HEK293 (cell line): ENCODE results near the gene ITGA5.

ENCODE experiments used
- CTCF ChIA-PET: fragments of 350-600 bp; formaldehyde crosslinking; extraction: SDS; loops from one replicate; lab custom pipeline; 2021; ENCODE audit warnings: antibody characterized with exemption; lab: Yijun Ruan, JAX
- POLR2A ChIA-PET: fragments of 300-600 bp; formaldehyde crosslinking; extraction: SDS; loops from one replicate; lab custom pipeline; 2020; ENCODE audit warnings: antibody characterized with exemption, inconsistent platforms; lab: Yijun Ruan, JAX
- H3K27ac ChIP-seq: fragments of 200-500 bp; sonication (Bioruptor generic); 2 replicates; pipeline ENCODE4 v1.5.1; 2014; ENCODE audit warnings: low read depth, low read length, control low read depth, inconsistent platforms; ENCODE audit errors: extremely low read depth
- H3K36me3 ChIP-seq, 2 experiments: fragments of 200-500 bp in 1 of 2; sonication (Bioruptor generic) in 1 of 2; 1 replicate in 1 of 2; 2 replicates in 1 of 2; pipeline ENCODE4 v1.5.1; 2014 to 2017; ENCODE audit warnings: inconsistent platforms in 2 of 2, low read length in 2 of 2; ENCODE audit not compliant: control insufficient read depth in 2 of 2, insufficient read depth in 1 of 2
- H3K4me1 ChIP-seq: fragments of 200-500 bp; sonication (Bioruptor generic); 2 replicates; pipeline ENCODE4 v1.5.1; 2014; ENCODE audit warnings: mild to moderate bottlenecking, low read length, inconsistent platforms; ENCODE audit not compliant: control insufficient read depth, insufficient read depth
- H3K4me3 ChIP-seq: 2 replicates; pipeline ENCODE4 v1.5.1; 2011; ENCODE audit warnings: low read depth, mild to moderate bottlenecking, control low read depth, low read length, moderate library complexity
- H3K9me3 ChIP-seq: fragments of 200-500 bp; sonication (Bioruptor generic); 2 replicates; pipeline ENCODE4 v1.5.1; 2014; ENCODE audit warnings: low read depth, low read length, inconsistent platforms; ENCODE audit not compliant: control insufficient read depth, insufficient read depth
- EGR2 ChIP-seq: fragments of 450-650 bp; formaldehyde crosslinking; IDR thresholded peaks from 2 replicates; pipeline ENCODE4 v1.5.1; 2016; ENCODE audit warnings: low read depth, missing biosample characterization, missing genetic modification characterization
- GLI2 ChIP-seq: fragments of 450-650 bp; formaldehyde crosslinking; IDR thresholded peaks from 2 replicates; pipeline ENCODE4; 2017; ENCODE audit warnings: missing biosample characterization, missing genetic modification characterization, low read depth, borderline replicate concordance
- GLI4 ChIP-seq: fragments of 450-650 bp; formaldehyde crosslinking; IDR thresholded peaks from 2 replicates; pipeline ENCODE4 v1.5.1; 2016; ENCODE audit warnings: missing biosample characterization, missing genetic modification characterization
- KLF8 ChIP-seq: fragments of 450-650 bp; formaldehyde crosslinking; IDR thresholded peaks from 2 replicates; pipeline ENCODE4 v1.5.1; 2016; ENCODE audit warnings: missing biosample characterization, missing genetic modification characterization
- SETDB1 ChIP-seq: IDR thresholded peaks from one replicate; pipeline ENCODE4 v1.6.1; 2017; ENCODE audit warnings: mild to moderate bottlenecking, low read length, moderate library complexity, mixed read lengths; ENCODE audit not compliant: insufficient read length
- WT1 ChIP-seq: fragments of 450-650 bp; formaldehyde crosslinking; IDR thresholded peaks from 2 replicates; pipeline ENCODE4 v1.5.1; 2016; ENCODE audit warnings: missing biosample characterization, missing genetic modification characterization
- ZEB2 ChIP-seq: fragments of 450-650 bp; formaldehyde crosslinking; IDR thresholded peaks from 2 replicates; pipeline ENCODE4 v1.5.1; 2016; ENCODE audit warnings: missing biosample characterization, missing genetic modification characterization
- ZNF114 ChIP-seq: fragments of 450-650 bp; formaldehyde crosslinking; IDR thresholded peaks from 2 replicates; pipeline ENCODE4 v1.5.0; 2017; ENCODE audit warnings: missing biosample characterization, missing genetic modification characterization
- ZNF184 ChIP-seq: fragments of 450-650 bp; IDR thresholded peaks from 2 replicates; pipeline ENCODE4 v1.5.1; 2018; ENCODE audit warnings: missing biosample characterization, mild to moderate bottlenecking, missing genetic modification characterization
- ZNF239 ChIP-seq: fragments of 450-650 bp; formaldehyde crosslinking; IDR thresholded peaks from 2 replicates; pipeline ENCODE4 v1.5.1; 2016; ENCODE audit warnings: missing biosample characterization, missing genetic modification characterization
- ZNF266 ChIP-seq: fragments of 450-650 bp; formaldehyde crosslinking; IDR thresholded peaks from 2 replicates; pipeline ENCODE4 v1.5.1; 2016; ENCODE audit warnings: missing biosample characterization, missing genetic modification characterization, low read depth
- ZNF324 ChIP-seq: fragments of 450-650 bp; formaldehyde crosslinking; IDR thresholded peaks from 2 replicates; pipeline ENCODE4 v1.5.1; 2016; ENCODE audit warnings: missing biosample characterization, missing genetic modification characterization
- ZNF341 ChIP-seq: fragments of 450-650 bp; formaldehyde crosslinking; IDR thresholded peaks from 2 replicates; pipeline ENCODE4; 2016; ENCODE audit warnings: low read depth, missing biosample characterization, missing genetic modification characterization
- ZNF354C ChIP-seq: fragments of 450-650 bp; formaldehyde crosslinking; IDR thresholded peaks from 2 replicates; pipeline ENCODE4 v1.5.1; 2016; ENCODE audit warnings: missing biosample characterization, missing genetic modification characterization, low read depth, borderline replicate concordance
- ZNF510 ChIP-seq: fragments of 450-650 bp; formaldehyde crosslinking; IDR thresholded peaks from 2 replicates; pipeline ENCODE4 v1.5.1; 2018; ENCODE audit warnings: mild to moderate bottlenecking, missing genetic modification characterization, missing biosample characterization; ENCODE audit not compliant: insufficient replicate concordance
- ZNF529 ChIP-seq: fragments of 450-650 bp; formaldehyde crosslinking; IDR thresholded peaks from 2 replicates; pipeline ENCODE4 v1.5.1; 2017; ENCODE audit warnings: missing genetic modification characterization, missing biosample characterization; ENCODE audit not compliant: insufficient replicate concordance
- ZNF548 ChIP-seq: fragments of 450-650 bp; formaldehyde crosslinking; IDR thresholded peaks from 2 replicates; pipeline ENCODE4 v1.5.1; 2016; ENCODE audit warnings: missing biosample characterization, missing genetic modification characterization
- ZNF560 ChIP-seq: fragments of 450-650 bp; formaldehyde crosslinking; IDR thresholded peaks from 2 replicates; pipeline ENCODE4 v1.5.1; 2017; ENCODE audit warnings: missing biosample characterization, missing genetic modification characterization, borderline replicate concordance
- ZNF629 ChIP-seq: fragments of 450-650 bp; formaldehyde crosslinking; IDR thresholded peaks from 2 replicates; pipeline ENCODE4 v1.5.1; 2017; ENCODE audit warnings: missing biosample characterization, missing genetic modification characterization
- ZNF658 ChIP-seq: fragments of 450-650 bp; formaldehyde crosslinking; IDR thresholded peaks from 2 replicates; pipeline ENCODE4; 2016; ENCODE audit warnings: missing biosample characterization, missing genetic modification characterization
- ZNF670 ChIP-seq: fragments of 450-650 bp; formaldehyde crosslinking; IDR thresholded peaks from 2 replicates; pipeline ENCODE4 v1.5.1; 2016; ENCODE audit warnings: missing biosample characterization, missing genetic modification characterization, low read depth
- ZNF677 ChIP-seq: fragments of 450-650 bp; IDR thresholded peaks from 2 replicates; pipeline ENCODE4 v1.5.0; 2018; ENCODE audit warnings: missing biosample characterization, mild to moderate bottlenecking, missing genetic modification characterization, moderate library complexity
- ZNF76 ChIP-seq: fragments of 450-650 bp; formaldehyde crosslinking; IDR thresholded peaks from 2 replicates; pipeline ENCODE4; 2016; ENCODE audit warnings: low read depth, missing biosample characterization, missing genetic modification characterization, borderline replicate concordance
- ZNF776 ChIP-seq: fragments of 450-650 bp; formaldehyde crosslinking; IDR thresholded peaks from 2 replicates; pipeline ENCODE4 v1.5.0; 2017; ENCODE audit warnings: missing biosample characterization, missing genetic modification characterization, borderline replicate concordance
- TF ChIP-seq, protein P1 (sequence below): fragments of 450-650 bp; formaldehyde crosslinking; IDR thresholded peaks from 2 replicates; pipeline ENCODE4 v1.5.1; 2016; ENCODE audit warnings: missing biosample characterization, missing genetic modification characterization
- TF ChIP-seq, protein P2 (sequence below): fragments of 450-650 bp; formaldehyde crosslinking; IDR thresholded peaks from 2 replicates; pipeline ENCODE4 v1.5.1; 2016; ENCODE audit warnings: missing biosample characterization, missing genetic modification characterization
- TF ChIP-seq, protein P3 (sequence below): fragments of 450-650 bp; formaldehyde crosslinking; IDR thresholded peaks from 2 replicates; pipeline ENCODE4 v1.5.1; 2016; ENCODE audit warnings: missing biosample characterization, missing genetic modification characterization
- TF ChIP-seq, protein P4 (sequence below): fragments of 450-650 bp; IDR thresholded peaks from 2 replicates; pipeline ENCODE4 v1.5.1; 2018; ENCODE audit warnings: missing biosample characterization, missing genetic modification characterization

Gene ITGA5

DNA sequence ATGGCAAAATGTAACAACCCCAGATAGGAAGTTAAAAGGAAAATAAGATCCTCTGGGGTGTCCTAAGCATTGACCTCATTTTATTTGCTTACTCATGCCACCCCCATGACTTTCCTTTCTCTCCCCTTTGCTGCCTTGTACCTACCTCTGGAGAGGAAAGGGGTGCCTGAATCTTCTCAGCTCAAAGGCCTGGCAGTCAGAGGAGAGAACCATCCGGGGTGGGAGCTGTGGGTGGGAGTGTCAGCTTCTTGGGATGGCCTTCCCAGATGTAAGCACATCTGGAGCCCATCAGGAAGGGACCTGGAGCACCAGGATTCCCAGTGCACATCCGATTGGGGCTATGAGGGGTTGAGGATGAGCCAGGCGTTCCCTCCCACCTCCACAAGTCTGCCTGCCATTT is 5.2 kb upstream of the ITGA5 start:
- POLR2A ChIA-PET, result no interaction called here
- H3K9me3 ChIP-seq, result no peaks in the 10 kb centered on the region
- H3K4me1 ChIP-seq, result peaks cover 11% of the 10 kb centered on the region
- no peak overlapping the region for H3K27ac ChIP-seq
- H3K4me3 ChIP-seq, result no peak overlapping the region
- H3K36me3 ChIP-seq, result no peaks in the 10 kb centered on the region
- TF ChIP-seq, protein P1, sequence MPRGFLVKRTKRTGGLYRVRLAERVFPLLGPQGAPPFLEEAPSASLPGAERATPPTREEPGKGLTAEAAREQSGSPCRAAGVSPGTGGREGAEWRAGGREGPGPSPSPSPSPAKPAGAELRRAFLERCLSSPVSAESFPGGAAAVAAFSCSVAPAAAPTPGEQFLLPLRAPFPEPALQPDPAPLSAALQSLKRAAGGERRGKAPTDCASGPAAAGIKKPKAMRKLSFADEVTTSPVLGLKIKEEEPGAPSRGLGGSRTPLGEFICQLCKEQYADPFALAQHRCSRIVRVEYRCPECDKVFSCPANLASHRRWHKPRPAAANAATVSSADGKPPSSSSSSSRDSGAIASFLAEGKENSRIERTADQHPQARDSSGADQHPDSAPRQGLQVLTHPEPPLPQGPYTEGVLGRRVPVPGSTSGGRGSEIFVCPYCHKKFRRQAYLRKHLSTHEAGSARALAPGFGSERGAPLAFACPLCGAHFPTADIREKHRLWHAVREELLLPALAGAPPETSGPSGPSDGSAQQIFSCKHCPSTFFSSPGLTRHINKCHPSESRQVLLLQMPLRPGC (tag by site-specific recombination), result no peak
- TF ChIP-seq SETDB1, result no peak
- no peak for TF ChIP-seq KLF8 (tag by site-specific recombination)
- no peak for TF ChIP-seq ZNF266 (tag by site-specific recombination)
- no peak for TF ChIP-seq ZEB2 (tag by site-specific recombination)
- no peak for TF ChIP-seq ZNF184
- TF ChIP-seq ZNF341 (tag by site-specific recombination), result no peak
- TF ChIP-seq, all 188 proteins: peak for 0
- CTCF ChIA-PET, result interaction anchor here (0.6 to 33.6 kb wide), 4 partner anchors 8 to 51 kb away, joined by 3 to 924 read pairs (median 12); no protein-coding TSS in a partner anchor

DNA sequence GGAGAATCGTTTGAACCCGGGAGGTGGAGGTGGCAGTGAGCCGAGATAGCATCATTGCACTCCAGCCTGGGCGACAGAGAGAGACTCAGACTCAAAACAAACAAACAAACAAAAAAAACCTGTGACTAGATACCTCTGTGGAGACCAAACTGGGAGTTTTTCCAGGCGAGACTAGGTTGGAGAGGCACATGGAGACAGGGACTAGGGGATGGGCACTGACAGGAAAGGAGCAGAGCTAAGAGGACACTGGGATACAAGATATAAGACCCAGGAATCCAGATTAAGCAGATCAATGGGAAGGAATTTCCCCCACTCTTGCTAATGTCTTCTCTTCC is 4.7 kb upstream of the ITGA5 start:
- no peak overlapping the region for H3K4me3 ChIP-seq
- ChIA-PET CTCF (interaction anchor here (0.6 to 33.6 kb wide), 6 partner anchors 8 to 51 kb away, joined by 3 to 924 read pairs (median 5); no protein-coding TSS in a partner anchor), POLR2A (no interaction called here)
- TF ChIP-seq ZNF658 (tag by site-specific recombination) (no peak), ZNF510 (tag by site-specific recombination) (no peak), ZNF529 (no peak)
- peaks cover 8% of the 10 kb centered on the region for H3K4me1 ChIP-seq
- no peaks in the 10 kb centered on the region for H3K9me3 ChIP-seq
- no peak overlapping the region for H3K27ac ChIP-seq
- no peaks in the 10 kb centered on the region for H3K36me3 ChIP-seq

DNA sequence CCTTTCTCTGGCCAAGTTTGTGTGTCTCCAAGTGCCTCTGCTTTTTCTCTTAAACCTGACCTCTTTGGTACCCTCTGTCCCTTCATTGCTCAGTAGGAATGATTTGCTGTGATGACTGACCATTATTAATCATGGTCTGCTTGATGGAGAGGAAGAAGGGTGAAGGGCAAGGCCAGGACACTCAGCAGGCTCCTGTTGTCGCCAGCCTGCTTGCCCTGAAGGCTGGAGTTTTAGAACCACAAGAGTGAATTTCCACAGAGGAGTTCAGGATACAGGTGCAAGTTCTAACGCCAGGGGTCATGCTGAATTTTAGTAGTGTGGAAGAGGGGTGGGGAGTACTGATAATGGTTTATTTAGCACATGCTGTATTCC is 2.8 kb upstream of the ITGA5 start:
- ChIA-PET POLR2A (no interaction called here), CTCF (interaction anchor here (10.3 to 14.5 kb wide), 2 partner anchors 18 to 19 kb away, joined by 93 to 227 read pairs; no protein-coding TSS in a partner anchor)
- H3K4me3 ChIP-seq, result no peak overlapping the region
- H3K27ac ChIP-seq, result no peak overlapping the region
- no peaks in the 10 kb centered on the region for H3K36me3 ChIP-seq
- no peaks in the 10 kb centered on the region for H3K9me3 ChIP-seq
- H3K4me1 ChIP-seq, result peaks cover 11% of the 10 kb centered on the region
- TF ChIP-seq, protein P2, sequence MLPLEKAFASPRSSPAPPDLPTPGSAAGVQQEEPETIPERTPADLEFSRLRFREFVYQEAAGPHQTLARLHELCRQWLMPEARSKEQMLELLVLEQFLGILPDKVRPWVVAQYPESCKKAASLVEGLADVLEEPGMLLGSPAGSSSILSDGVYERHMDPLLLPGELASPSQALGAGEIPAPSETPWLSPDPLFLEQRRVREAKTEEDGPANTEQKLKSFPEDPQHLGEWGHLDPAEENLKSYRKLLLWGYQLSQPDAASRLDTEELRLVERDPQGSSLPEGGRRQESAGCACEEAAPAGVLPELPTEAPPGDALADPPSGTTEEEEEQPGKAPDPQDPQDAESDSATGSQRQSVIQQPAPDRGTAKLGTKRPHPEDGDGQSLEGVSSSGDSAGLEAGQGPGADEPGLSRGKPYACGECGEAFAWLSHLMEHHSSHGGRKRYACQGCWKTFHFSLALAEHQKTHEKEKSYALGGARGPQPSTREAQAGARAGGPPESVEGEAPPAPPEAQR (tag by site-specific recombination), result no peak
- TF ChIP-seq GLI4 (tag by site-specific recombination) (no peak), EGR2 (tag by site-specific recombination) (no peak), ZNF670 (no peak), ZNF776 (no peak), ZNF548 (tag by site-specific recombination) (no peak), ZNF677 (tag by site-specific recombination) (no peak), ZNF76 (tag by site-specific recombination) (no peak), WT1 (tag by site-specific recombination) (no peak), ZNF629 (no peak), ZNF560 (tag by site-specific recombination) (no peak), ZNF114 (no peak), ZNF354C (tag by site-specific recombination) (no peak), GLI2 (tag by site-specific recombination) (no peak), ZNF324 (tag by site-specific recombination) (no peak), ZNF529 (no peak), ZNF239 (tag by site-specific recombination) (no peak)
- TF ChIP-seq, protein P3, sequence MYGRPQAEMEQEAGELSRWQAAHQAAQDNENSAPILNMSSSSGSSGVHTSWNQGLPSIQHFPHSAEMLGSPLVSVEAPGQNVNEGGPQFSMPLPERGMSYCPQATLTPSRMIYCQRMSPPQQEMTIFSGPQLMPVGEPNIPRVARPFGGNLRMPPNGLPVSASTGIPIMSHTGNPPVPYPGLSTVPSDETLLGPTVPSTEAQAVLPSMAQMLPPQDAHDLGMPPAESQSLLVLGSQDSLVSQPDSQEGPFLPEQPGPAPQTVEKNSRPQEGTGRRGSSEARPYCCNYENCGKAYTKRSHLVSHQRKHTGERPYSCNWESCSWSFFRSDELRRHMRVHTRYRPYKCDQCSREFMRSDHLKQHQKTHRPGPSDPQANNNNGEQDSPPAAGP, result no peak
- TF ChIP-seq, protein P4, sequence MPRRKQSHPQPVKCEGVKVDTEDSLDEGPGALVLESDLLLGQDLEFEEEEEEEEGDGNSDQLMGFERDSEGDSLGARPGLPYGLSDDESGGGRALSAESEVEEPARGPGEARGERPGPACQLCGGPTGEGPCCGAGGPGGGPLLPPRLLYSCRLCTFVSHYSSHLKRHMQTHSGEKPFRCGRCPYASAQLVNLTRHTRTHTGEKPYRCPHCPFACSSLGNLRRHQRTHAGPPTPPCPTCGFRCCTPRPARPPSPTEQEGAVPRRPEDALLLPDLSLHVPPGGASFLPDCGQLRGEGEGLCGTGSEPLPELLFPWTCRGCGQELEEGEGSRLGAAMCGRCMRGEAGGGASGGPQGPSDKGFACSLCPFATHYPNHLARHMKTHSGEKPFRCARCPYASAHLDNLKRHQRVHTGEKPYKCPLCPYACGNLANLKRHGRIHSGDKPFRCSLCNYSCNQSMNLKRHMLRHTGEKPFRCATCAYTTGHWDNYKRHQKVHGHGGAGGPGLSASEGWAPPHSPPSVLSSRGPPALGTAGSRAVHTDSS (tag by site-specific recombination), result no peak
- TF ChIP-seq, all 188 proteins: peak for 0
